CD1c-positive myeloid dendritic cell (primary cell): Measurements from ENCODE around the gene STIM1.
"Not testable (repeated sequence)": the region's sequence is repeated elsewhere in the genome, so short reads cannot be mapped to it uniquely, and the experiment has no call there.

Experiments used
- DNase-seq: peaks from one replicate; pipeline ENCODE4 v3.0.0-alpha.2; 2016; ENCODE audit errors: extremely low spot score

The STIM1 gene

GRCh38 chr11:3983101-3983500, 127.6 kb downstream of the STIM1 start:
- DNase-seq, result no peak

- DNase-seq, result peak; percentile 10
Observed at GRCh38 chr11:3984896-3985295, 129.4 kb downstream of the STIM1 start.

GRCh38 chr11:3985631-3986030, 130.2 kb downstream of the STIM1 start:
- DNase-seq, result no peak

- no peak for DNase-seq
Observed at GRCh38 chr11:3986301-3986700, 130.8 kb downstream of the STIM1 start.

- DNase-seq, result no peak
Observed at GRCh38 chr11:3989276-3989920, 133.9 kb downstream of the STIM1 start.

- DNase-seq, result no peak
Observed at GRCh38 chr11:3989921-3990290, 134.4 kb downstream of the STIM1 start.

GRCh38 chr11:3990406-3990805, 134.9 kb downstream of the STIM1 start:
- DNase-seq, result no peak

GRCh38 chr11:3992964-3993363, 137.5 kb downstream of the STIM1 start:
- no peak for DNase-seq

- no peak for DNase-seq
Observed at GRCh38 chr11:3994030-3994640, 138.7 kb downstream of the STIM1 start.

- DNase-seq, result no peak
Observed at GRCh38 chr11:3995307-3995706, 139.8 kb downstream of the STIM1 start.

- no peak for DNase-seq
Observed at GRCh38 chr11:3995949-3996554, 140.6 kb downstream of the STIM1 start.

GRCh38 chr11:3996651-3997050, 141.2 kb downstream of the STIM1 start:
- no peak for DNase-seq

- not testable (repeated sequence) for DNase-seq
Observed at GRCh38 chr11:4004753-4005152, 149.3 kb downstream of the STIM1 start.

- no peak for DNase-seq
Observed at GRCh38 chr11:4006946-4007680, 151.6 kb downstream of the STIM1 start.

- DNase-seq, result no peak
Observed at GRCh38 chr11:4008116-4008515, 152.7 kb downstream of the STIM1 start.

GRCh38 chr11:4016602-4017001, 161.1 kb downstream of the STIM1 start:
- DNase-seq, result not testable (repeated sequence)

GRCh38 chr11:4017129-4017528, 161.7 kb downstream of the STIM1 start:
- DNase-seq, result no peak

GRCh38 chr11:4018641-4019040, 163.2 kb downstream of the STIM1 start:
- DNase-seq, result no peak

- DNase-seq, result no peak
Observed at GRCh38 chr11:4019891-4020290, 164.4 kb downstream of the STIM1 start.

GRCh38 chr11:4022669-4023068, 167.2 kb downstream of the STIM1 start:
- DNase-seq, result no peak

GRCh38 chr11:4025248-4025966, 169.9 kb downstream of the STIM1 start:
- DNase-seq, result no peak

GRCh38 chr11:4025967-4026324, 170.5 kb downstream of the STIM1 start:
- no peak for DNase-seq
